Measurements from ENCODE around the gene CDH23. TPM values are rescaled to one million over a fixed set of nuclear protein-coding genes. Genes with fewer than 3 reads are reported as not detected.

The CDH23 gene
- total and polyA plus RNA-seq, 2 experiments from 2014 or later: 0.30 to 1.5 TPM

- no peaks in the 10 kb centered on the region for H3K27me3 ChIP-seq
- DNase-seq (ENCODE audit: low spot score): no peak
- no peak overlapping the region for H2AFZ ChIP-seq
- no peak overlapping the region for H3K27ac ChIP-seq
- no peaks in the 10 kb centered on the region for H3K9me3 ChIP-seq (ENCODE audit: low read depth)
- peaks cover 4% of the 10 kb centered on the region for H3K4me1 ChIP-seq (ENCODE audit: insufficient read depth)
- no peaks in the 10 kb centered on the region for H4K20me1 ChIP-seq (ENCODE audit: insufficient read depth, poor library complexity, severe bottlenecking)
- H3K4me3 ChIP-seq: no peak overlapping the region
- WGBS (ENCODE audit: low lambda C conversion rate, missing lambda C conversion rate): 86% methylated on average over 7 of the region's 7 CpGs
- no peaks in the 10 kb centered on the region for H3K36me3 ChIP-seq (replicated peaks; ENCODE audit: insufficient read depth, low read depth)
- H3K79me2 ChIP-seq: no peaks in the 10 kb centered on the region
- H3K9me2 ChIP-seq (replicated peaks; ENCODE audit: insufficient read depth): no peaks in the 10 kb centered on the region
- no peak overlapping the region for H3K4me2 ChIP-seq
- TF ChIP-seq EZH2phosphoT487 (IDR thresholded peaks at IDR 0.05; ENCODE audit: low read depth, severe bottlenecking, unreplicated experiment) (no peak), EZH2 (IDR thresholded peaks at IDR 0.05; ENCODE audit: borderline replicate concordance) (no peak)
- TF ChIP-seq, protein P1, sequence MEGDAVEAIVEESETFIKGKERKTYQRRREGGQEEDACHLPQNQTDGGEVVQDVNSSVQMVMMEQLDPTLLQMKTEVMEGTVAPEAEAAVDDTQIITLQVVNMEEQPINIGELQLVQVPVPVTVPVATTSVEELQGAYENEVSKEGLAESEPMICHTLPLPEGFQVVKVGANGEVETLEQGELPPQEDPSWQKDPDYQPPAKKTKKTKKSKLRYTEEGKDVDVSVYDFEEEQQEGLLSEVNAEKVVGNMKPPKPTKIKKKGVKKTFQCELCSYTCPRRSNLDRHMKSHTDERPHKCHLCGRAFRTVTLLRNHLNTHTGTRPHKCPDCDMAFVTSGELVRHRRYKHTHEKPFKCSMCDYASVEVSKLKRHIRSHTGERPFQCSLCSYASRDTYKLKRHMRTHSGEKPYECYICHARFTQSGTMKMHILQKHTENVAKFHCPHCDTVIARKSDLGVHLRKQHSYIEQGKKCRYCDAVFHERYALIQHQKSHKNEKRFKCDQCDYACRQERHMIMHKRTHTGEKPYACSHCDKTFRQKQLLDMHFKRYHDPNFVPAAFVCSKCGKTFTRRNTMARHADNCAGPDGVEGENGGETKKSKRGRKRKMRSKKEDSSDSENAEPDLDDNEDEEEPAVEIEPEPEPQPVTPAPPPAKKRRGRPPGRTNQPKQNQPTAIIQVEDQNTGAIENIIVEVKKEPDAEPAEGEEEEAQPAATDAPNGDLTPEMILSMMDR (IDR thresholded peaks at IDR 0.05; ENCODE audit: poor library complexity): no peak
These were observed 259.5 kb downstream of the CDH23 start for GRCh38 chr10:71656220-71656619.

GRCh38 chr10:71657604-71658466 is 261.1 kb downstream of the CDH23 start:
- Histone ChIP-seq H3K4me2 (no peak overlapping the region), H3K27ac (no peak overlapping the region), H3K9me3 (ENCODE audit: low read depth) (no peaks in the 10 kb centered on the region), H3K79me2 (no peaks in the 10 kb centered on the region), H3K27me3 (no peaks in the 10 kb centered on the region), H2AFZ (no peak overlapping the region), H3K4me3 (no peak overlapping the region), H3K4me1 (ENCODE audit: insufficient read depth) (peaks cover 4% of the 10 kb centered on the region), H3K36me3 (replicated peaks; ENCODE audit: insufficient read depth, low read depth) (no peaks in the 10 kb centered on the region), H3K9me2 (replicated peaks; ENCODE audit: insufficient read depth) (no peaks in the 10 kb centered on the region), H4K20me1 (ENCODE audit: insufficient read depth, poor library complexity, severe bottlenecking) (no peaks in the 10 kb centered on the region)
- DNase-seq (ENCODE audit: low spot score): no peak
- TF ChIP-seq EZH2phosphoT487 (IDR thresholded peaks at IDR 0.05; ENCODE audit: low read depth, severe bottlenecking, unreplicated experiment) (no peak), EZH2 (IDR thresholded peaks at IDR 0.05; ENCODE audit: borderline replicate concordance) (no peak)
- TF ChIP-seq, protein P1 (IDR thresholded peaks at IDR 0.05; ENCODE audit: poor library complexity): no peak
- WGBS (ENCODE audit: low lambda C conversion rate, missing lambda C conversion rate): 57% methylated on average over 14 of the region's 16 CpGs

DNA sequence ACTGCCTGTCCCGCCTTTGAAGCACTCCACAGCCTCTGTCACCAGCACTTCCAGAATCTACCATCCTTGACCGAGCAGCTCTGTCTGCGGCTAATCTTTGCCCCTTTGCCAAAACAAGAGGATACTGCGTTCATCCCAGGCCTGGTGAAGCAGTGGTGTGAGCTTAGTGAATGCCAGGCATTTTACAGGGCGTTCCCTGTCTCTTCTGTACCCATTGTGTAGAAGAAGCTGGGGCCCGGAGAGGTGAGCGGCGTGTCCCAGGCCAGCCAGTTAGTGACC is 261.7 kb downstream of the CDH23 start:
- Histone ChIP-seq H2AFZ (no peak overlapping the region), H3K4me3 (no peak overlapping the region), H3K4me1 (ENCODE audit: insufficient read depth) (peaks cover 4% of the 10 kb centered on the region), H3K27ac (no peak overlapping the region), H3K4me2 (no peak overlapping the region), H3K9me2 (replicated peaks; ENCODE audit: insufficient read depth) (no peaks in the 10 kb centered on the region), H3K9me3 (ENCODE audit: low read depth) (no peaks in the 10 kb centered on the region), H4K20me1 (ENCODE audit: insufficient read depth, poor library complexity, severe bottlenecking) (no peaks in the 10 kb centered on the region), H3K27me3 (no peaks in the 10 kb centered on the region), H3K36me3 (replicated peaks; ENCODE audit: insufficient read depth, low read depth) (no peaks in the 10 kb centered on the region), H3K79me2 (no peaks in the 10 kb centered on the region)
- DNase-seq (ENCODE audit: low spot score): no peak
- TF ChIP-seq, protein P1 (IDR thresholded peaks at IDR 0.05; ENCODE audit: poor library complexity): no peak
- TF ChIP-seq EZH2phosphoT487 (IDR thresholded peaks at IDR 0.05; ENCODE audit: low read depth, severe bottlenecking, unreplicated experiment) (no peak), EZH2 (IDR thresholded peaks at IDR 0.05; ENCODE audit: borderline replicate concordance) (no peak)
- WGBS (ENCODE audit: low lambda C conversion rate, missing lambda C conversion rate): 86% methylated on average over 8 of the region's 8 CpGs
